ENCODE measurements around the gene PPP1R14D.

PPP1R14D gene

GRCh38 chr15:40826423-40827075, 2.0 kb downstream of the PPP1R14D start:
- H3K27me3 ChIP-seq (ENCODE audit: control insufficient read depth, insufficient read depth, low read length) = no peaks in the 10 kb centered on the region
- H3K27ac ChIP-seq (ENCODE audit: low read depth, low read length) = no peak overlapping the region
- H3K9ac ChIP-seq (ENCODE audit: low read length) = no peak overlapping the region
- no peaks in the 10 kb centered on the region for H3K4me1 ChIP-seq (ENCODE audit: control insufficient read depth, insufficient read depth, low read length)
- H3K36me3 ChIP-seq (ENCODE audit: control insufficient read depth, insufficient read depth, low read length) = no peaks in the 10 kb centered on the region
- H3K4me3 ChIP-seq (ENCODE audit: low read length) = peak overlapping the region; percentile 36

- Histone ChIP-seq H3K4me3 (ENCODE audit: low read length) (peak overlapping the region; percentile 6), H3K9ac (ENCODE audit: low read length) (no peak overlapping the region), H3K4me1 (ENCODE audit: control insufficient read depth, insufficient read depth, low read length) (no peaks in the 10 kb centered on the region), H3K27ac (ENCODE audit: low read depth, low read length) (no peak overlapping the region), H3K27me3 (ENCODE audit: control insufficient read depth, insufficient read depth, low read length) (no peaks in the 10 kb centered on the region), H3K36me3 (ENCODE audit: control insufficient read depth, insufficient read depth, low read length) (no peaks in the 10 kb centered on the region)
Measured at GRCh38 chr15:40825661-40826422, 2.7 kb downstream of the PPP1R14D start.

- Histone ChIP-seq H3K27ac (ENCODE audit: low read depth, low read length) (no peak overlapping the region), H3K27me3 (ENCODE audit: control insufficient read depth, insufficient read depth, low read length) (no peaks in the 10 kb centered on the region), H3K9ac (ENCODE audit: low read length) (no peak overlapping the region), H3K4me1 (ENCODE audit: control insufficient read depth, insufficient read depth, low read length) (no peaks in the 10 kb centered on the region), H3K4me3 (ENCODE audit: low read length) (no peak overlapping the region), H3K36me3 (ENCODE audit: control insufficient read depth, insufficient read depth, low read length) (no peaks in the 10 kb centered on the region)
Measured at GRCh38 chr15:40823572-40824343, 4.8 kb downstream of the PPP1R14D start.

GRCh38 chr15:40821195-40821594, 7.3 kb downstream of the PPP1R14D start:
- Histone ChIP-seq H3K27me3 (ENCODE audit: control insufficient read depth, insufficient read depth, low read length) (no peaks in the 10 kb centered on the region), H3K27ac (ENCODE audit: low read depth, low read length) (no peak overlapping the region), H3K36me3 (ENCODE audit: control insufficient read depth, insufficient read depth, low read length) (no peaks in the 10 kb centered on the region), H3K9ac (ENCODE audit: low read length) (no peak overlapping the region), H3K4me3 (ENCODE audit: low read length) (no peak overlapping the region), H3K4me1 (ENCODE audit: control insufficient read depth, insufficient read depth, low read length) (no peaks in the 10 kb centered on the region)

- no peak overlapping the region for H3K4me3 ChIP-seq (ENCODE audit: low read length)
- no peak overlapping the region for H3K27ac ChIP-seq (ENCODE audit: low read depth, low read length)
- H3K36me3 ChIP-seq (ENCODE audit: control insufficient read depth, insufficient read depth, low read length) = peaks cover 7% of the 10 kb centered on the region
- H3K27me3 ChIP-seq (ENCODE audit: control insufficient read depth, insufficient read depth, low read length) = no peaks in the 10 kb centered on the region
- no peaks in the 10 kb centered on the region for H3K4me1 ChIP-seq (ENCODE audit: control insufficient read depth, insufficient read depth, low read length)
- no peak overlapping the region for H3K9ac ChIP-seq (ENCODE audit: low read length)
Measured at GRCh38 chr15:40819048-40819447, 9.5 kb downstream of the PPP1R14D start.

GRCh38 chr15:40815042-40815698, 13.3 kb downstream of the PPP1R14D start:
- H3K9ac ChIP-seq (ENCODE audit: low read length) = no peak overlapping the region
- no peak overlapping the region for H3K4me3 ChIP-seq (ENCODE audit: low read length)
- no peaks in the 10 kb centered on the region for H3K4me1 ChIP-seq (ENCODE audit: control insufficient read depth, insufficient read depth, low read length)
- no peaks in the 10 kb centered on the region for H3K27me3 ChIP-seq (ENCODE audit: control insufficient read depth, insufficient read depth, low read length)
- peaks cover 18% of the 10 kb centered on the region for H3K36me3 ChIP-seq (ENCODE audit: control insufficient read depth, insufficient read depth, low read length)
- H3K27ac ChIP-seq (ENCODE audit: low read depth, low read length) = no peak overlapping the region

GRCh38 chr15:40812721-40813425, 15.6 kb downstream of the PPP1R14D start:
- Histone ChIP-seq H3K4me3 (ENCODE audit: low read length) (no peak overlapping the region), H3K27ac (ENCODE audit: low read depth, low read length) (no peak overlapping the region), H3K36me3 (ENCODE audit: control insufficient read depth, insufficient read depth, low read length) (peaks cover 18% of the 10 kb centered on the region), H3K27me3 (ENCODE audit: control insufficient read depth, insufficient read depth, low read length) (no peaks in the 10 kb centered on the region), H3K9ac (ENCODE audit: low read length) (no peak overlapping the region), H3K4me1 (ENCODE audit: control insufficient read depth, insufficient read depth, low read length) (peaks cover 4% of the 10 kb centered on the region)

- no peaks in the 10 kb centered on the region for H3K27me3 ChIP-seq (ENCODE audit: control insufficient read depth, insufficient read depth, low read length)
- H3K4me3 ChIP-seq (ENCODE audit: low read length) = no peak overlapping the region
- peaks cover 10% of the 10 kb centered on the region for H3K36me3 ChIP-seq (ENCODE audit: control insufficient read depth, insufficient read depth, low read length)
- no peak overlapping the region for H3K9ac ChIP-seq (ENCODE audit: low read length)
- no peak overlapping the region for H3K27ac ChIP-seq (ENCODE audit: low read depth, low read length)
- H3K4me1 ChIP-seq (ENCODE audit: control insufficient read depth, insufficient read depth, low read length) = peaks cover 10% of the 10 kb centered on the region
Measured at GRCh38 chr15:40808861-40809450, 19.6 kb downstream of the PPP1R14D start.

- Histone ChIP-seq H3K27ac (ENCODE audit: low read depth, low read length) (peak overlapping the region; percentile 4), H3K27me3 (ENCODE audit: control insufficient read depth, insufficient read depth, low read length) (no peaks in the 10 kb centered on the region), H3K4me1 (ENCODE audit: control insufficient read depth, insufficient read depth, low read length) (peaks cover 10% of the 10 kb centered on the region), H3K9ac (ENCODE audit: low read length) (peak overlapping the region; percentile 12), H3K4me3 (ENCODE audit: low read length) (peak overlapping the region; percentile 94), H3K36me3 (ENCODE audit: control insufficient read depth, insufficient read depth, low read length) (peaks cover 4% of the 10 kb centered on the region)
Measured at GRCh38 chr15:40807888-40808461, 20.5 kb downstream of the PPP1R14D start.

GRCh38 chr15:40807028-40807887, 21.2 kb downstream of the PPP1R14D start, which contains the start of the genes DNAJC17 and ZFYVE19:
Gene DNAJC17, minus strand, starts transcription at chr15:40807473. Its CDS starts 27 bp downstream, at chr15:40807446.
Gene ZFYVE19, plus strand, starts transcription at chr15:40807089. Its CDS starts 501 bp downstream, at chr15:40807590.
- no peaks in the 10 kb centered on the region for H3K27me3 ChIP-seq (ENCODE audit: control insufficient read depth, insufficient read depth, low read length)
- H3K4me3 ChIP-seq (ENCODE audit: low read length) = peak within 1 kb of the TSS; percentile 94
- H3K36me3 ChIP-seq (ENCODE audit: control insufficient read depth, insufficient read depth, low read length) = peaks cover 4% of the 10 kb centered on the region
- H3K27ac ChIP-seq (ENCODE audit: low read depth, low read length) = peak within 1 kb of the TSS; percentile 88
- peaks cover 10% of the 10 kb centered on the region for H3K4me1 ChIP-seq (ENCODE audit: control insufficient read depth, insufficient read depth, low read length)
- H3K9ac ChIP-seq (ENCODE audit: low read length) = peak within 1 kb of the TSS; percentile 92

Data from rectal smooth muscle tissue (tissue), 1 donor.